ENCODE results near the gene PTP4A1. TPM values are rescaled to one million over a fixed set of nuclear protein-coding genes. Genes with fewer than 3 reads are reported as not detected.
"Not testable (repeated sequence)": the region's sequence is repeated elsewhere in the genome, so short reads cannot be mapped to it uniquely, and the experiment has no call there.

Gene PTP4A1
- total RNA-seq, 1 donor from 2014 or later, result 181 TPM

DNA sequence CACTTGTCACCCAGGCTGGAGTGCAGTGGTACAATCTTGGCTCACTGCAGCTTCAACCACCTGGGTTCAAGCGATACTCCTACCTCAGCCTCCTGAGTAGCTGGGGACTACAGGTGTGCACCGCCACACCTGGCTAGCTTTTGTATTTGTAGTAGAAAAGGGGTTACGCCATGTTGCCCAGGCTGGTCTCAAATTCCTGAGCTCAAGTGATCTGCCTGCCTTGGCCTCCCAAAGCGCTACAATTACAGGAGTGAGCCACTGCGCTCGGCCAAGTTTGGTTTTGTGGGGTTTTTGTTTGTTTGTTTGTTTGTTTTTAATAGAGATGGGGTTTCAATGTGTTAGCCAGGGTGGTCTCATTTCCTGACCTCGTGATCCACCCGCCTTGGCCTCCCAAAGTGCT is 12.3 kb downstream of the PTP4A1 start:
- TF ChIP-seq, protein P1, sequence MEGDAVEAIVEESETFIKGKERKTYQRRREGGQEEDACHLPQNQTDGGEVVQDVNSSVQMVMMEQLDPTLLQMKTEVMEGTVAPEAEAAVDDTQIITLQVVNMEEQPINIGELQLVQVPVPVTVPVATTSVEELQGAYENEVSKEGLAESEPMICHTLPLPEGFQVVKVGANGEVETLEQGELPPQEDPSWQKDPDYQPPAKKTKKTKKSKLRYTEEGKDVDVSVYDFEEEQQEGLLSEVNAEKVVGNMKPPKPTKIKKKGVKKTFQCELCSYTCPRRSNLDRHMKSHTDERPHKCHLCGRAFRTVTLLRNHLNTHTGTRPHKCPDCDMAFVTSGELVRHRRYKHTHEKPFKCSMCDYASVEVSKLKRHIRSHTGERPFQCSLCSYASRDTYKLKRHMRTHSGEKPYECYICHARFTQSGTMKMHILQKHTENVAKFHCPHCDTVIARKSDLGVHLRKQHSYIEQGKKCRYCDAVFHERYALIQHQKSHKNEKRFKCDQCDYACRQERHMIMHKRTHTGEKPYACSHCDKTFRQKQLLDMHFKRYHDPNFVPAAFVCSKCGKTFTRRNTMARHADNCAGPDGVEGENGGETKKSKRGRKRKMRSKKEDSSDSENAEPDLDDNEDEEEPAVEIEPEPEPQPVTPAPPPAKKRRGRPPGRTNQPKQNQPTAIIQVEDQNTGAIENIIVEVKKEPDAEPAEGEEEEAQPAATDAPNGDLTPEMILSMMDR (IDR thresholded peaks at IDR 0.05; ENCODE audit: insufficient read depth, low read length, severe bottlenecking), result no peak
- H3K4me3 ChIP-seq (ENCODE audit: low read depth, low read length), result no peak overlapping the region
- no peaks in the 10 kb centered on the region for H3K27me3 ChIP-seq (ENCODE audit: control insufficient read depth, insufficient read depth, low read length)
- DNase-seq (ENCODE audit: low read depth) (no peak), FAIRE-seq (no peak)
- peaks cover 2% of the 10 kb centered on the region for H3K36me3 ChIP-seq (ENCODE audit: control insufficient read depth, insufficient read depth, low read length)

DNA sequence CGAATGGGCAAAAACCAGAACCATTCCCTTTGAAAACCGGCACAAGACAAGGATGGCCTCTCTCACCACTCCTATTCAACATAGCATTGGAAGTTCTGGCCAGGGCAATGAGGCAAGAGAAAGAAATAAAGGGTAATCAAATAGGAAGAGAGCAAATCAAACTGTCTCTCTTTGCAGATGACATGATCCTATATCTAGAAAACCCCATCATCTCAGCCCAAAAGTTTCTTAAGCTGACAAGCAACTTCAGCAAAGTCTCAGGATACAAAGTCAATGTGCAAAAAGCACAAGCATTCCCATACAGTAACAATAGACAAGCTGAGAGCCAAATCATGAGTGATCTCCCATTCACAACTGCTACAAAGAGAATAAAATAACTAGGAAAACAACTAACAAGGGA is 13.4 kb downstream of the PTP4A1 start:
- FAIRE-seq; H3K36me3 ChIP-seq (ENCODE audit: control insufficient read depth, insufficient read depth, low read length); H3K27me3 ChIP-seq (ENCODE audit: control insufficient read depth, insufficient read depth, low read length); DNase-seq (ENCODE audit: low read depth); H3K4me3 ChIP-seq (ENCODE audit: low read depth, low read length): not testable (repeated sequence)

DNA sequence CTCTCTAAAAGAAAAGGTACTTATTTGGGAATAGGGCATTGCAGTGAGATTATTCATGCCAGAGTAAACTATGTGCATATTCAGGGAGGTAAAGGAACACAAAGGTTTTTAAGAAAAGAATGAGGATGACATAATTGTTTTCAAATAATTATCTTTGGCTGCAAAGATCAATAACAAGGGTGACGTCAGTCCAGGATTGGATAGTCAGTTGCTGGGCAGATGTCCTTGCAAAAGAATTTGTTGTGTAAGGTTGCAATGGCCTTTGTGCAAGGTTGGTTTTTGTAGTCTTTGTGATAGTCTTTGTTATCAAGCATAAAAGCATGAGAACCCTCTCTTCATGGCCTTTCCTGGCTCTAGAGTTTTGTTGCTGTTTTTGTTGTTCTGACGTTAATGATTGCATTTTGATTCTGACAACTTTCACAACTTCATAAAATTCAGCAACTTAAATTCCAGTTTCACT is 17.7 kb downstream of the PTP4A1 start:
- FAIRE-seq (no peak), DNase-seq (ENCODE audit: low read depth) (no peak)
- H3K4me3 ChIP-seq (ENCODE audit: low read depth, low read length), result no peak overlapping the region
- TF ChIP-seq, protein P1 (IDR thresholded peaks at IDR 0.05; ENCODE audit: insufficient read depth, low read length, severe bottlenecking), result no peak
- H3K27me3 ChIP-seq (ENCODE audit: control insufficient read depth, insufficient read depth, low read length), result no peaks in the 10 kb centered on the region
- no peaks in the 10 kb centered on the region for H3K36me3 ChIP-seq (ENCODE audit: control insufficient read depth, insufficient read depth, low read length)

DNA sequence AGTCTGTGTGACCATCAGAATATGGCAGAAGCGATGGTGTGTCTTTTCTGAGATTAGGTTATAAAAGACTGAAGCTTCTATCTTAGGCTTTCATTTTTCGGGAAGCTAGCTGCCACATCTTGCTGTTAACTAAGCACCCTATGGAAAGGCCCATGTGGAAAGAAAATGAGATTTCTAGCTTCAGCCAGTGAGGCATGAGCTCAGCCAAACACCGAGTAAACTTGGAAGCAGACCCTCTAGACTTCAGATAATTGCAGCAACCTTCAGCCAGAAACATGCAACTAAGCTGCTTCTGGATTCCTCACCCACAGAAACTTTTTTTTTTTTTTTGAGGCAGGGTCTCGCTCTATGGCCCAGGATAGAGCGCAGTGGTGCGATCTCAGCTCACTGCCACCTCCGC is 20.6 kb downstream of the PTP4A1 start:
- FAIRE-seq (no peak), DNase-seq (ENCODE audit: low read depth) (no peak)
- Histone ChIP-seq H3K27me3 (ENCODE audit: control insufficient read depth, insufficient read depth, low read length) (no peaks in the 10 kb centered on the region), H3K4me3 (ENCODE audit: low read depth, low read length) (no peak overlapping the region), H3K36me3 (ENCODE audit: control insufficient read depth, insufficient read depth, low read length) (no peaks in the 10 kb centered on the region)
- TF ChIP-seq, protein P1 (IDR thresholded peaks at IDR 0.05; ENCODE audit: insufficient read depth, low read length, severe bottlenecking), result no peak

DNA sequence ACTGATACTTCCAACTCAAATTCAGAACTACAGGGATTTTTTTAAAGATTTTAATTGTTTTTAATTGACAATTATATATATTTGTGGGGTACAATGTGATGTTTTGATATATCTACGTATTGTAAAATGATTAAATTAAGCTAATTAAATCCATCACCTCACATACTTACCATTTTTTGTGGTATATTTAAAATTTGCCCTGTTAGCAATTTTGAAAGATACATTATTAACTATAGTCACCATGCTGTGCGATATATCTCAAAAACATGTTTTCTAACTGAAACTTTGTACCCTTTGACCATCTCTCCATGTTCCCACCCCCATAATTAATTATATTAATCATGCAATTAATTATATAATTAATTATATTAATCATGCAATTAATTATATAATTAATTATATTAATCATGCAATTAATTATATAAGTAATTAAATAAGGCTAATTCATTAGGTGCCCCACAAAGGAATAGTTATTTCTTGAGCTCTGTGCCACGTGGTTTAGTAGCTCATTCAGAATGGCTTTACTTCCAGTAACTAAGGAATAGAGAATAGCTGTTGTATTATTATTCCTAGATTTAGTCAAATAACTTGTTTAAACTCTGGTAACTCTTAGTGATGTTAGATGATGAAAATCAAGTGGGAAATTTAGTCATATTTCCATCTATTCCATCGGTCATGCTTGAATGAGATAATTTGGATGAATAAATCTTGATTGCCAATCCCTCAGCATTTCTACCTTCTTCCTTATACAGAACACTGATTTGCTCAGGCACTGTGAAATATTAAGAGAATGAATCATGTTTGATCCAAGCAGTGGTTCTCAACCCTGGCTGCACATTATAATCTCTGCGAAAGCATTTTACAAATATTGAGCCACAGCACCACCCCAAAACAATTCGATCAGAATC is 25.1 kb downstream of the PTP4A1 start:
- DNase-seq (ENCODE audit: low read depth), result peak; percentile 68
- Histone ChIP-seq H3K27me3 (ENCODE audit: control insufficient read depth, insufficient read depth, low read length) (no peaks in the 10 kb centered on the region), H3K4me3 (ENCODE audit: low read depth, low read length) (peak overlapping the region; percentile 50), H3K36me3 (ENCODE audit: control insufficient read depth, insufficient read depth, low read length) (no peaks in the 10 kb centered on the region)
- TF ChIP-seq, protein P1 (IDR thresholded peaks at IDR 0.05; ENCODE audit: insufficient read depth, low read length, severe bottlenecking), result no peak
- FAIRE-seq, result no peak

DNA sequence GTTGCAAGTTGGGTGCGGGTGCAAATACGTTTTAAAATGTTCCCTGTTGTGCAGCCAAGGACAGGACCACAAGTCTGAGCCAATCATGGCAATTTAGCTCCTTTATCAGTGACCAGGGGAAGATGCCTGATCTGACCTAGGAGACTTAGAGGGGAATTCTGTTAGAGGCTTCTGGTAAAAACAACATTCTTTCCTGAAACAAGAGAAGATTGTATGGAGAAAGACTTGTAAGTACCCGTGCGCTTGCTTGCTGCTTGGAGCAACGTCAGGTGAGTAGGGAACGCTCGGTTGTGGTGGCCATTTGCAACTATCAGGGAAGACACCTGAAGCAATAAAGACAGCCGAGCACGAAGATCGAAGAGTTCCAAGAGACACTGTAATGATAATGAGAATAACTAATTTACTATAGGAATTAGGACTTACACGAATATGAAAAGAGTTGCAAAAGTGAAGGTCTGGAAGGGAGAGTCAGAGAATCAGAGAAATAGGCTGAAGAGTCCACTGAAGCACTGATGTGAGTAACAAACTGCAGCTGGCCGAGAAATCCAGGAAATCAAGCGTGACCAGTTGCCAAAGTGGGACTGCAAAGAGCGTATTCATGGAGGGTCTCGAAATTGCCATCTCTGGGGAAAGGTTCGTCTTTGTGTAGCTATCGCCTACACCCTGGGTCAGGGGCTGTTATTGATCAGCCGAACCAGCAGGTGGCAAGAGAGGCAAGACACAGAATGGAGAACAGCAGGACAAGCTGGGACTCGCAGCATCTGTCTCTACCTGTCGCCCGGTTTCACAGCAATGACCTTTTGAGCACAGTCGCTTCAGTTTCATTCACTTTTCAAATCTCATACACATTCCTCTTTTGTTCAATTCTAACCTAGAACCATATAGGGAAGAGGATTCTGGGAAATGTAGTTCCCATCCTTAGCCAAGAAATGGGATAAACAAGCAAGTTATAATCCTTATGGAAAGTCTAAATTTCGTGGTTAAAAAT is 26.1 kb downstream of the PTP4A1 start:
- peak; percentile 82 for DNase-seq (ENCODE audit: low read depth)
- Histone ChIP-seq H3K36me3 (ENCODE audit: control insufficient read depth, insufficient read depth, low read length) (no peaks in the 10 kb centered on the region), H3K4me3 (ENCODE audit: low read depth, low read length) (peak overlapping the region; percentile 50), H3K27me3 (ENCODE audit: control insufficient read depth, insufficient read depth, low read length) (no peaks in the 10 kb centered on the region)
- peak; percentile 28 for FAIRE-seq
- TF ChIP-seq, protein P1 (IDR thresholded peaks at IDR 0.05; ENCODE audit: insufficient read depth, low read length, severe bottlenecking), result peak; percentile 88

Measured in bronchial epithelial cell (primary cell).